GM13977 (cell line): ENCODE data around the gene LIN37.

Experiments
- DNase-seq: peaks from one replicate; pipeline ENCODE4 v3.0.0; 2012; ENCODE audit warnings: low spot score
- CTCF ChIP-seq: IDR thresholded peaks from 2 replicates; pipeline ENCODE4 v1.5.1; 2012; ENCODE audit warnings: mild to moderate bottlenecking, control low read depth; ENCODE audit not compliant: insufficient read depth; ENCODE audit errors: extremely low read depth, missing control alignments
- in situ Hi-C: fragments of 300-500 bp; cut with MboI; formaldehyde crosslinking; loops from one replicate; pipeline ENCODE4 v1.12.0; 2022; ENCODE audit warnings: low sequenced_read_pairs, low pct_unique_long_range_greater_than_20kb, mixed read lengths, inconsistent platforms; ENCODE audit not compliant: unreplicated experiment

LIN37 gene

GRCh38 chr19:35715981-35716800 lies 32.2 kb upstream of the LIN37 start:
- DNase-seq, result no peak
- TF ChIP-seq CTCF, result no peak
- in situ Hi-C loops, result no loop called here

DNA sequence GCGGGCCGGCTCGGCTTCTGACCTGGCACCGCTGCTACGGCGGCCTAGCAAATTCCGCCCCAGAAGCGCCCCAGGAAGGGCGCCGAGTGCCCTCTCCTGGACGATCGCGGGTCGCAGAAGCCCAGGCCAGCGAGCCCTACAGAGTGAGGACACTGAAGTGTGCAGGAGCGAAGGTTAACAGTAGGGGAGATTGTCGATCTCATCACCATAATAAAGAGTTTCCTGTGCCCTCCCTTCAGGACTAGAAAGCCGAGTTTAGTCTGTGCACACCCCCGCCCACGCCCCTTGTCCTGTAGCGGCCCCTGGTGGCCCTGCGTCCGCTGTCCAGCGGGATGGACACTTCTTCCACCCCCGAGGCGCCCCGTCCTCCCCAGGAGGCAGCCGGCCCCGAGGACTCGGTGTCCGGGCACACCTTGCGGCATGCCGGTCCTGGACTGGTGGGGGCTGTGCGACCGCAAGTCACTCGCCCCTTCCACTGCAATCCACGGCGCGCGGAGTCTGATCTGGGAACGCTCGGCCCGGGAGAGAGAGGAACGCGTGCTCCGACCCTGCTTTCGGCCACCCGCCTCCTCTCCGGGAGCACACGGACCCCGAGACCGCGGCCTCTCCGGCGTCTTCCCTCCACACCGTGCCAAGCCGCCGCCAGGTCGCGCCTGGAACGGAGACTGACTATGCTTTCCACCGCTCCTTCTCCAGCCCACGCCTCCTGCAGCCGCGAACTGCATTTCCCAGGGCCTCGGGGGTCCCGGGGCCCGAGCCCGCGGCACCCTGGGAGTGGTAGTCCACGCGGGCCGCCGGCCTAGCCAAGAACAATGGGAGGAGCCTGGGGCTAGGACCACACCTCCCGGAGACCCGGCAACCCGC lies 31.3 kb upstream of the LIN37 start:
- TF ChIP-seq CTCF, result peak; percentile 69
- in situ Hi-C loops, result no loop called here
- peak; percentile 86 for DNase-seq

DNA sequence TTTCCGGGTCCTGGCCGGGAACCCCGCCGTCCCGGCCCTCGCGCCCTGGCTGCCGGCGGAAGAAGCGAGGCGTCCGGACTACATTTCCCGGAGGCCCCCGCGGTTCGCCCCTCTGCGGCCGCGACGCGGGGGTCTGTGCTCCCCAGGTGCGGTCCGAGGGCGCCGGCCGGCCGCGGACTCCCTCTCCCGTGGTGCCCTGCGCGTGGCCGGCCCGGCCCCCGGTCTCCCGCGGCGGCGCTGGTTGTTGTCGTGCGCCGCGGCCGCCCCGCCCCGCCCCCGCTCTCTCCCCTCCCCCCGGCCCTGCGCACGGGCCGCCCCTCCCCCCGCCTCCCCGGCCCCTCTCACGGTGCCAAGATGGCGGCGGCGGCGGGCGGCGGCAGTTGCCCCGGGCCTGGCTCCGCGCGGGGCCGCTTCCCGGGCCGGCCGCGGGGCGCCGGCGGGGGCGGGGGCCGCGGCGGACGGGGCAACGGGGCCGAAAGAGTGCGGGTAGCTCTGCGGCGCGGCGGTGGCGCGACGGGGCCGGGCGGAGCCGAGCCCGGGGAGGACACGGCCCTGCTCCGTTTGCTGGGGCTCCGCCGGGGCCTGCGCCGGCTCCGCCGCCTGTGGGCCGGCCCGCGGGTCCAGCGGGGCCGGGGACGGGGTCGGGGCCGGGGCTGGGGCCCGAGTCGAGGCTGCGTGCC lies 30.6 kb upstream of the LIN37 start, which contains the start of gene KMT2B:
TSS of gene KMT2B (plus strand) at position 339 of the 680 bp plus-strand sequence. CDS start at position 355, 16 bp downstream.
- in situ Hi-C loops, result no loop called here
- TF ChIP-seq CTCF, result no peak
- DNase-seq, result peak; percentile 99

DNA sequence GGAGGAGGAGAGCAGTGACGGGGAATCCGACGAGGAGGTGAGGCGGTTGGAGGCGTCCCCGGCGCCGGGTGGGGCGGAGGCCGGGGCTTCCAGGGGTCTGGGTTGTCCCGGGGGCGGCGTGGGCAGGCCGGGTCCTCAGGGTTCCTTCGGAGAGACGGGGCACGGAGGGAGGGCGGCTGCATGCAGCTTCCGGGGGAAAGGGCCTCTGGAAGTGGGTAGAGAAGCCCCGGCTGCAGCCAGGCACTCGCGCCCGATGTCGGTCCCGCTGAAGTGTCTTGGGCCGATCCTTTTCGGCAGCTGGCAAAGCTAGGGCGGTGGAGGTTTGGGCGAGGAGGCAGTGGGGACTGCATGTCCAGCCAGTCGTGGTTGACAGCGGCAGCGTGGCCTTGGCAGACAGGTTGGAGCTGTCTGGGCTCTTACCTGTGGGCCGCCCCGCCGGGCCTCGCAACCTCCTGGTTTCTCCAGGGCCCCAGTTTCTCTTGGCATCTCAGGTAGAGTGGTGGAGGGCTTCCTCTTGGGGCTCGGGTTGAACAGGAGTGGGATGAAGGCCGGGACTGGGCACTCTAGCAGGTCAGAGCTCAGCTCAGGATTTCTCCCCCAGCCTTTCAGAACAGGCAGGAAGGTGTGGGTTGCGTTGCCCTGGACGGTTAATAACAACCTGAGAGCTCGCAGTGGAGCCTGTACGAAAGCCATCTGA lies 29.9 kb upstream of the LIN37 start:
- DNase-seq, result peak; percentile 75
- in situ Hi-C loops, result no loop called here
- no peak for TF ChIP-seq CTCF

DNA sequence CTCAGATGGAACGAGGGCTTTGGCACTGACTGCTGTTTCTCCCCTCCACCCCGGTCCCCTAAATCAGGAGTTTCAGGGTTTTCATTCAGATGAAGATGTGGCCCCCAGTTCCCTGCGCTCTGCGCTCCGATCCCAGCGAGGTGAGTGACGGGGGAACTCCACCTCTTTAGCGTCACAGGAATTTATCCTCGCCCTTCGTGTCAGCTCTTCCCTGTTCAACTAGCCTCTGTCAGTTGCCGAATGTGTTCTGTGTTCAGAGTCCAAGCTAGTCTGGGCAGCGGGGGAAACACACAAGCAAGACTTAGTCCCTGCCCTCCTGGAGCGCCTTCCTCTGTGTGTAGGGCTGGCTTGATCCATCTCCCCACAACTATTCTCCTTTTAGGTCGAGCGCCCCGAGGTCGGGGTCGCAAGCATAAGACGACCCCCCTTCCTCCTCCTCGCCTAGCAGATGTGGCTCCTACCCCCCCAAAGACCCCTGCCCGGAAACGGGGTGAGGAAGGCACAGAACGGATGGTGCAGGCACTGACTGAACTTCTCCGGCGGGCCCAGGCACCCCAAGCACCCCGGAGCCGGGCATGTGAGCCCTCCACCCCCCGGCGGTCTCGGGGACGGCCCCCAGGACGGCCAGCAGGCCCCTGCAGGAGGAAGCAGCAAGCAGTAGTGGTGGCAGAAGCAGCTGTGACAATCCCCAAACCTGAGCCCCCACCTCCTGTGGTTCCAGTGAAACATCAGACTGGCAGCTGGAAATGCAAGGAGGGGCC lies 28.8 kb upstream of the LIN37 start:
- in situ Hi-C loops, result no loop called here
- DNase-seq, result no peak
- TF ChIP-seq CTCF, result no peak
